ENCODE results near the gene DTX4.

GRCh38 chr11:59226396-59226795 is 54.5 kb downstream of the DTX4 start:
- TF ChIP-seq POLR2AphosphoS5 (IDR thresholded peaks at IDR 0.05; ENCODE audit: low read depth, low read length) (no peak), TAF1 (IDR thresholded peaks at IDR 0.05; ENCODE audit: low read depth, low read length) (no peak), POLR2A (IDR thresholded peaks at IDR 0.05; ENCODE audit: low read depth, low read length) (no peak)

Measured in GM12891 (cell line).